SK-N-SH (cell line): ENCODE results near the gene CAPN10. TPM values are rescaled to one million over a fixed set of nuclear protein-coding genes. Genes with fewer than 3 reads are reported as not detected.
A peak's percentile ranks its signal among the peaks of the same experiment; 100 is the strongest.

ENCODE experiments used
- CTCF ChIA-PET: fragments of 300-600, 350-600 bp; formaldehyde crosslinking; extraction: SDS; loops from one replicate; lab custom pipeline; 2021; lab: Yijun Ruan, JAX
- POLR2A ChIA-PET: fragments of 350-600 bp; sonication (Branson Sonifier 250); formaldehyde crosslinking; extraction: SDS; loops from one replicate; lab custom pipeline; 2020; ENCODE audit warnings: antibody characterized with exemption, inconsistent platforms; lab: Yijun Ruan, JAX
- DNase-seq: peaks from one replicate; pipeline ENCODE4 v3.0.0; 2012
- H2AFZ ChIP-seq: fragments of 200-600 bp; sonication (generic); 2 replicates; pipeline ENCODE4 v1.8.1; 2016; ENCODE audit warnings: antibody characterized with exemption, mild to moderate bottlenecking, low read depth
- H3F3A ChIP-seq: fragments of 200-600 bp; sonication (generic); replicated peaks from 2 replicates; pipeline ENCODE3; 2016; ENCODE audit warnings: antibody characterized with exemption, mild to moderate bottlenecking; ENCODE audit not compliant: insufficient read depth
- H3K27ac ChIP-seq, 2 experiments: fragments of 200-500 bp in 1 of 2; fragments of 200-600 bp in 1 of 2; sonication (Bioruptor generic) in 1 of 2; sonication (generic), shearing (Covaris generic) in 1 of 2; 2 replicates each; pipeline versions ENCODE4 v1.5.1 to v1.6.1; 2014 to 2016; ENCODE audit warnings: low read depth in 2 of 2, inconsistent platforms in 1 of 2, low read length in 1 of 2, mild to moderate bottlenecking in 1 of 2, mixed read lengths in 1 of 2
- H3K27me3 ChIP-seq: fragments of 200-600 bp; sonication (generic), shearing (Covaris generic); 2 replicates; pipeline ENCODE4 v1.6.1; 2016; ENCODE audit warnings: mixed run types; ENCODE audit not compliant: insufficient read depth
- H3K36me3 ChIP-seq, 2 experiments: fragments of 200-500 bp in 1 of 2; fragments of 200-600 bp in 1 of 2; sonication (Bioruptor generic) in 1 of 2; sonication (generic) in 1 of 2; replicated peaks in 1 of 2; 2 replicates each; pipeline versions ENCODE3 to v1.5.1; 2014 to 2016; ENCODE audit warnings: low read length in 1 of 2, mild to moderate bottlenecking in 1 of 2; ENCODE audit not compliant: insufficient read depth in 2 of 2, control insufficient read depth in 1 of 2
- H3K4me1 ChIP-seq, 2 experiments: fragments of 200-500 bp in 1 of 2; fragments of 200-600 bp in 1 of 2; sonication (Bioruptor generic) in 1 of 2; sonication (generic), shearing (Covaris generic) in 1 of 2; 2 replicates each; pipeline versions ENCODE4 v1.5.1 to v1.6.1; 2014 to 2016; ENCODE audit warnings: low read depth in 1 of 2, low read length in 1 of 2, mixed run types in 1 of 2; ENCODE audit not compliant: insufficient read depth in 2 of 2, control insufficient read depth in 1 of 2
- H3K4me2 ChIP-seq: fragments of 200-600 bp; sonication (generic), shearing (Covaris generic); 2 replicates; pipeline ENCODE4 v1.6.1; 2017; ENCODE audit warnings: mixed run types
- H3K4me3 ChIP-seq, 2 experiments: fragments of 200-500 bp in 1 of 2; fragments of 200-600 bp in 1 of 2; sonication (Bioruptor generic) in 1 of 2; sonication (generic), shearing (Covaris generic) in 1 of 2; 2 replicates each; pipeline versions ENCODE4 v1.5.1 to v1.8.1; 2014 to 2016; ENCODE audit warnings: low read depth in 2 of 2, inconsistent platforms in 1 of 2, low read length in 1 of 2, mild to moderate bottlenecking in 1 of 2, mixed read lengths in 1 of 2, moderate library complexity in 1 of 2
- H3K79me2 ChIP-seq: fragments of 200-600 bp; sonication (generic); 2 replicates; pipeline ENCODE4 v1.8.1; 2017; ENCODE audit warnings: mild to moderate bottlenecking; ENCODE audit not compliant: insufficient read depth
- H3K9ac ChIP-seq: fragments of 200-600 bp; sonication (generic); 2 replicates; pipeline ENCODE4 v1.6.1; 2017; ENCODE audit warnings: mixed run types
- H3K9me2 ChIP-seq: fragments of 200-600 bp; sonication (generic); 2 replicates; pipeline ENCODE4 v1.6.1; 2017; ENCODE audit warnings: mixed run types
- H3K9me3 ChIP-seq: fragments of 200-600 bp; sonication (generic); 2 replicates; pipeline ENCODE4 v1.6.1; 2017; ENCODE audit warnings: mixed run types, mild to moderate bottlenecking, moderate library complexity
- H4K20me1 ChIP-seq: fragments of 200-600 bp; sonication (generic); 2 replicates; pipeline ENCODE4 v1.6.1; 2017; ENCODE audit warnings: mild to moderate bottlenecking, mixed run types; ENCODE audit not compliant: insufficient read depth
- CHD2 ChIP-seq: fragments of 150-350 bp; IDR thresholded peaks from 2 replicates; pipeline ENCODE4 v1.6.1; 2018; ENCODE audit warnings: low read length; ENCODE audit not compliant: partially characterized antibody
- ELF1 ChIP-seq: IDR thresholded peaks from 2 replicates; pipeline ENCODE4 v1.4.0; 2012
- FOSL2 ChIP-seq: IDR thresholded peaks from 2 replicates; pipeline ENCODE4 v1.4.0; 2012; ENCODE audit warnings: low read depth, mild to moderate bottlenecking, moderate library complexity, borderline replicate concordance
- FOXJ3 ChIP-seq: sonication (generic); formaldehyde crosslinking; IDR thresholded peaks from 2 replicates; pipeline ENCODE4 v1.5.1; 2020; ENCODE audit warnings: mild to moderate bottlenecking, missing genetic modification reagents
- FOXM1 ChIP-seq: IDR thresholded peaks from 2 replicates; pipeline ENCODE4 v1.4.0; 2012; ENCODE audit warnings: low read depth, mild to moderate bottlenecking
- GABPA ChIP-seq: IDR thresholded peaks from 2 replicates; pipeline ENCODE4 v1.4.0; 2012; ENCODE audit warnings: low read depth, mild to moderate bottlenecking
- MEF2A ChIP-seq: IDR thresholded peaks from 2 replicates; pipeline ENCODE4 v1.4.0; 2012; ENCODE audit warnings: low read depth, borderline replicate concordance
- NFIC ChIP-seq: IDR thresholded peaks from 2 replicates; pipeline ENCODE4 v1.4.0; 2012; ENCODE audit warnings: borderline replicate concordance
- POLR2AphosphoS5 ChIP-seq: IDR thresholded peaks from 2 replicates; pipeline ENCODE4 v1.6.1; 2012; ENCODE audit warnings: low read depth, low read length
- RCOR1 ChIP-seq: fragments of 150-350 bp; IDR thresholded peaks from 2 replicates; pipeline ENCODE4 v1.6.1; 2017; ENCODE audit warnings: antibody characterized with exemption, low read length
- RFX5 ChIP-seq: IDR thresholded peaks from 2 replicates; pipeline ENCODE4 v1.6.1; 2012; ENCODE audit warnings: mild to moderate bottlenecking, improper control_type of control experiment, low read length
- RXRA ChIP-seq: IDR thresholded peaks from 2 replicates; pipeline ENCODE4 v1.4.0; 2012; ENCODE audit warnings: low read depth, mild to moderate bottlenecking, borderline replicate concordance
- TAF1 ChIP-seq: IDR thresholded peaks from 2 replicates; pipeline ENCODE4 v1.6.1; 2012; ENCODE audit warnings: low read depth, mild to moderate bottlenecking, low read length, moderate library complexity, borderline replicate concordance
- YY1 ChIP-seq: IDR thresholded peaks from 2 replicates; pipeline ENCODE4 v1.4.0; 2012; ENCODE audit warnings: low read depth, mild to moderate bottlenecking
- WGBS: methylation state at CpG from one replicate; pipeline ENCODE4 v1.1.6; 2017; ENCODE audit warnings: low lambda C conversion rate; 5-methylcytosine and 5-hydroxymethylcytosine counted together
- polyA plus RNA-seq, 3 experiments: library from polyadenylated mRNA; depleted of rRNA; stranded (reverse); fragments of >200 nt; gene quantifications; 2 replicates each; pipeline ENCODE4 v1.2.3, GENCODE V29; 2012
- TF ChIP-seq, protein P1 (sequence below): fragments of 200-600 bp; sonication (generic); IDR thresholded peaks from 2 replicates; pipeline ENCODE4 v1.6.1; 2017; ENCODE audit warnings: antibody characterized with exemption, mild to moderate bottlenecking, moderate library complexity
- TF ChIP-seq, protein P2 (sequence below): IDR thresholded peaks from 2 replicates; pipeline ENCODE4 v1.4.0; 2012; ENCODE audit warnings: low read depth, borderline replicate concordance
- TF ChIP-seq, protein P3 (sequence below): fragments of 150-350 bp; IDR thresholded peaks from 2 replicates; pipeline ENCODE4 v1.6.1; 2016; ENCODE audit warnings: mild to moderate bottlenecking, low read depth, low read length
- TF ChIP-seq, protein P4 (sequence below): IDR thresholded peaks from 2 replicates; pipeline ENCODE4 v1.4.0; 2012; ENCODE audit warnings: low read depth, borderline replicate concordance
- TF ChIP-seq, protein P5 (sequence below): IDR thresholded peaks from 2 replicates; pipeline ENCODE4; 2012

Gene CAPN10
- polyA plus RNA-seq, 1 of the 3 experiments (the other 2 are of a cell fraction): 24.0 TPM

- Histone ChIP-seq H2AFZ (no peak overlapping the region), H3K9me3 (no peaks in the 10 kb centered on the region), H3K4me3 (peak overlapping the region; percentile 96 to 100), H3K79me2 (peaks cover 85% of the 10 kb centered on the region), H3F3A (no peaks in the 10 kb centered on the region), H3K9ac (peak overlapping the region; percentile 93; the same call in 1 of the 2 replicates), H3K9me2 (no peaks in the 10 kb centered on the region), H3K36me3 (peaks cover 0 to 31% of the 10 kb centered on the region in 2 experiments), H4K20me1 (peaks cover 24% of the 10 kb centered on the region), H3K4me1 (peaks cover 17 to 28% of the 10 kb centered on the region in 2 experiments; a peak in 3 of 4 replicates), H3K27ac (no peak overlapping the region), H3K4me2 (peak overlapping the region; percentile 95), H3K27me3 (no peaks in the 10 kb centered on the region)
- WGBS: 79% methylated on average over 10 of the region's 10 CpGs
- ChIA-PET POLR2A (no interaction called here), CTCF (interaction anchor here (0.7 to 5.7 kb wide), 5 partner anchors 22 to 182 kb away, joined by 3 to 31 read pairs (median 5); partner anchors contain the start of gene ANKMY1)
- no peak for DNase-seq
- TF ChIP-seq GABPA: no peak
- TF ChIP-seq, protein P1, sequence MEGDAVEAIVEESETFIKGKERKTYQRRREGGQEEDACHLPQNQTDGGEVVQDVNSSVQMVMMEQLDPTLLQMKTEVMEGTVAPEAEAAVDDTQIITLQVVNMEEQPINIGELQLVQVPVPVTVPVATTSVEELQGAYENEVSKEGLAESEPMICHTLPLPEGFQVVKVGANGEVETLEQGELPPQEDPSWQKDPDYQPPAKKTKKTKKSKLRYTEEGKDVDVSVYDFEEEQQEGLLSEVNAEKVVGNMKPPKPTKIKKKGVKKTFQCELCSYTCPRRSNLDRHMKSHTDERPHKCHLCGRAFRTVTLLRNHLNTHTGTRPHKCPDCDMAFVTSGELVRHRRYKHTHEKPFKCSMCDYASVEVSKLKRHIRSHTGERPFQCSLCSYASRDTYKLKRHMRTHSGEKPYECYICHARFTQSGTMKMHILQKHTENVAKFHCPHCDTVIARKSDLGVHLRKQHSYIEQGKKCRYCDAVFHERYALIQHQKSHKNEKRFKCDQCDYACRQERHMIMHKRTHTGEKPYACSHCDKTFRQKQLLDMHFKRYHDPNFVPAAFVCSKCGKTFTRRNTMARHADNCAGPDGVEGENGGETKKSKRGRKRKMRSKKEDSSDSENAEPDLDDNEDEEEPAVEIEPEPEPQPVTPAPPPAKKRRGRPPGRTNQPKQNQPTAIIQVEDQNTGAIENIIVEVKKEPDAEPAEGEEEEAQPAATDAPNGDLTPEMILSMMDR: no peak
- no peak for TF ChIP-seq FOXJ3 (CRISPR knock-in tag)
- TF ChIP-seq YY1: no peak
- TF ChIP-seq FOXM1: no peak
- no peak for TF ChIP-seq RFX5
- TF ChIP-seq ELF1: no peak
- TF ChIP-seq, protein P2, sequence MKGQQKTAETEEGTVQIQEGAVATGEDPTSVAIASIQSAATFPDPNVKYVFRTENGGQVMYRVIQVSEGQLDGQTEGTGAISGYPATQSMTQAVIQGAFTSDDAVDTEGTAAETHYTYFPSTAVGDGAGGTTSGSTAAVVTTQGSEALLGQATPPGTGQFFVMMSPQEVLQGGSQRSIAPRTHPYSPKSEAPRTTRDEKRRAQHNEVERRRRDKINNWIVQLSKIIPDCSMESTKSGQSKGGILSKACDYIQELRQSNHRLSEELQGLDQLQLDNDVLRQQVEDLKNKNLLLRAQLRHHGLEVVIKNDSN: no peak
- TF ChIP-seq FOSL2: no peak
- TF ChIP-seq NFIC: no peak
- no peak for TF ChIP-seq CHD2
- no peak for TF ChIP-seq TAF1
- TF ChIP-seq RCOR1: no peak
- TF ChIP-seq, protein P3, sequence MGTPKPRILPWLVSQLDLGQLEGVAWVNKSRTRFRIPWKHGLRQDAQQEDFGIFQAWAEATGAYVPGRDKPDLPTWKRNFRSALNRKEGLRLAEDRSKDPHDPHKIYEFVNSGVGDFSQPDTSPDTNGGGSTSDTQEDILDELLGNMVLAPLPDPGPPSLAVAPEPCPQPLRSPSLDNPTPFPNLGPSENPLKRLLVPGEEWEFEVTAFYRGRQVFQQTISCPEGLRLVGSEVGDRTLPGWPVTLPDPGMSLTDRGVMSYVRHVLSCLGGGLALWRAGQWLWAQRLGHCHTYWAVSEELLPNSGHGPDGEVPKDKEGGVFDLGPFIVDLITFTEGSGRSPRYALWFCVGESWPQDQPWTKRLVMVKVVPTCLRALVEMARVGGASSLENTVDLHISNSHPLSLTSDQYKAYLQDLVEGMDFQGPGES: no peak
- TF ChIP-seq, protein P4, sequence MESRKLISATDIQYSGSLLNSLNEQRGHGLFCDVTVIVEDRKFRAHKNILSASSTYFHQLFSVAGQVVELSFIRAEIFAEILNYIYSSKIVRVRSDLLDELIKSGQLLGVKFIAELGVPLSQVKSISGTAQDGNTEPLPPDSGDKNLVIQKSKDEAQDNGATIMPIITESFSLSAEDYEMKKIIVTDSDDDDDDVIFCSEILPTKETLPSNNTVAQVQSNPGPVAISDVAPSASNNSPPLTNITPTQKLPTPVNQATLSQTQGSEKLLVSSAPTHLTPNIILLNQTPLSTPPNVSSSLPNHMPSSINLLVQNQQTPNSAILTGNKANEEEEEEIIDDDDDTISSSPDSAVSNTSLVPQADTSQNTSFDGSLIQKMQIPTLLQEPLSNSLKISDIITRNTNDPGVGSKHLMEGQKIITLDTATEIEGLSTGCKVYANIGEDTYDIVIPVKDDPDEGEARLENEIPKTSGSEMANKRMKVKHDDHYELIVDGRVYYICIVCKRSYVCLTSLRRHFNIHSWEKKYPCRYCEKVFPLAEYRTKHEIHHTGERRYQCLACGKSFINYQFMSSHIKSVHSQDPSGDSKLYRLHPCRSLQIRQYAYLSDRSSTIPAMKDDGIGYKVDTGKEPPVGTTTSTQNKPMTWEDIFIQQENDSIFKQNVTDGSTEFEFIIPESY: no peak
- TF ChIP-seq, protein P5, sequence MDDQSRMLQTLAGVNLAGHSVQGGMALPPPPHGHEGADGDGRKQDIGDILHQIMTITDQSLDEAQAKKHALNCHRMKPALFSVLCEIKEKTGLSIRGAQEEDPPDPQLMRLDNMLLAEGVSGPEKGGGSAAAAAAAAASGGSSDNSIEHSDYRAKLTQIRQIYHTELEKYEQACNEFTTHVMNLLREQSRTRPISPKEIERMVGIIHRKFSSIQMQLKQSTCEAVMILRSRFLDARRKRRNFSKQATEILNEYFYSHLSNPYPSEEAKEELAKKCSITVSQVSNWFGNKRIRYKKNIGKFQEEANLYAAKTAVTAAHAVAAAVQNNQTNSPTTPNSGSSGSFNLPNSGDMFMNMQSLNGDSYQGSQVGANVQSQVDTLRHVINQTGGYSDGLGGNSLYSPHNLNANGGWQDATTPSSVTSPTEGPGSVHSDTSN: no peak
- no peak for TF ChIP-seq POLR2AphosphoS5
- TF ChIP-seq RXRA: no peak
- TF ChIP-seq MEF2A: no peak
- TF ChIP-seq, all 33 proteins: peak for 0
Measured at GRCh38 chr2:240588006-240588655, 1.6 kb downstream of the CAPN10 start.
